Heart right ventricle (tissue), 16 donors: ENCODE results near the gene ATRX. TPM values are rescaled to one million over a fixed set of nuclear protein-coding genes. Genes with fewer than 3 reads are reported as not detected.
"Not testable (repeated sequence)": the region's sequence is repeated elsewhere in the genome, so short reads cannot be mapped to it uniquely, and the experiment has no call there.

Experiments
- ATAC-seq, 8 donors: fragments of 200-7000 bp; cut with Tn5 transposase; one replicate each; pipeline ENCODE4 v1.9.1; 2020; ENCODE audit warnings: mild to moderate bottlenecking in 8 of 8, moderate library complexity in 8 of 8, moderate number of reproducible peaks in 1 of 8
- DNase-seq, 2 donors: peaks; one replicate each; pipeline ENCODE4 v3.0.0-alpha.2; 2020
- H3K27ac ChIP-seq, 10 donors: fragments of 200-600 bp; sonication (generic) in 2 of 10; one replicate each; pipeline versions ENCODE4 v1.5.0 to v1.8.0; 2020 to 2022; ENCODE audit warnings: mild to moderate bottlenecking in 3 of 10
- H3K27me3 ChIP-seq, 7 donors: fragments of 200-600 bp; one replicate each; pipeline ENCODE4 v1.8.0; 2021 to 2022; ENCODE audit warnings: mild to moderate bottlenecking in 2 of 7
- H3K36me3 ChIP-seq, 9 donors: fragments of 200-600 bp; sonication (generic) in 1 of 9; one replicate each; pipeline versions ENCODE4 v1.5.0 to v1.8.0; 2020 to 2022; ENCODE audit warnings: mild to moderate bottlenecking in 2 of 9
- H3K4me1 ChIP-seq, 9 donors: fragments of 200-600 bp; sonication (generic) in 1 of 9; one replicate each; pipeline versions ENCODE4 v1.5.0 to v1.8.0; 2020 to 2022; ENCODE audit warnings: mild to moderate bottlenecking in 4 of 9
- H3K4me3 ChIP-seq, 10 donors: fragments of 200-600 bp; sonication (generic) in 2 of 10; one replicate each; pipeline versions ENCODE4 v1.5.0 to v1.8.0; 2020 to 2022; ENCODE audit warnings: mild to moderate bottlenecking in 7 of 10, moderate library complexity in 2 of 10
- H3K9me3 ChIP-seq, 11 donors: fragments of 200-600 bp in 10 of 11; sonication (generic) in 2 of 11; one replicate each; pipeline versions ENCODE4 v1.5.0 to v1.8.0; 2013 to 2022; ENCODE audit warnings: mild to moderate bottlenecking in 2 of 11, control low read depth in 1 of 11, moderate library complexity in 1 of 11
- CTCF ChIP-seq, 9 donors: fragments of 200-600 bp; sonication (generic) in 2 of 9; IDR thresholded peaks; one replicate each; pipeline versions ENCODE4 v1.5.0 to v1.8.0; 2021 to 2022; ENCODE audit warnings: antibody characterized with exemption in 9 of 9, mild to moderate bottlenecking in 5 of 9, moderate library complexity in 1 of 9
- WGBS, 2 donors: extraction: QIAGEN DNeasy Blood & Tissue Kit; methylation state at CpG; one replicate each; pipeline ENCODE4 v1.1.7; 2013; ENCODE audit warnings: inconsistent platforms in 1 of 2; 5-methylcytosine and 5-hydroxymethylcytosine counted together
- intact Hi-C, 10 donors: fragments of 100-400 bp; cut with DNase I; formaldehyde crosslinking; loops; one replicate each; pipeline versions ENCODE4 v1.11.1 to v1.14.2; 2022
- polyA plus RNA-seq, 2 donors: library from polyadenylated mRNA; stranded (reverse); fragments of 200-250 nt; gene quantifications; one replicate each; pipeline ENCODE4 v1.2.3, GENCODE V29; 2013
- total RNA-seq, 10 donors: library from RNA; stranded (reverse); fragmentation: NEBNext Ultra II Directional in 3 of 10; extraction: Animal tissue kit (Norgen Biotek cat#: 25700) in 3 of 10; gene quantifications; one replicate each; pipeline versions ENCODE4 v1.2.1 to v1.2.4, GENCODE V29; 2021 to 2023
- donor health status: Arrhythmogenic right ventricular cardiomyopathy.
- donor health status: ischemic (EF 13 %, LVEDD 7.1; RV severe dilation, severe dysfunction).
- donor health status: healthy with polysubstance abuse.
- donor health status: DM: no; HTN: yes; CAD: no.
- donor health status: DM: no; HTN: no; CAD: no.
- donor health status: ischemic (EF 25% LVEDD 6.9; RV normal size, moderate dysfunction).
- donor health status: ischemic (EF 25% LVEDD 5.7; RV mildly dilated, moderate dysfunction).
- donor health status: healthy.
- donor health status: DM: yes; HTN: yes; CAD: no.
- donor health status: Ischemic cardiomyopathy.
- donor health status: ischemic (EF 35%, LVEDD 5.7; RV mildly dilated, moderate dysfunction).
- donor health status: nonischemic (EF 11% LVEDD 7.7; RV severe dilation, severe dysfunction).
- donor health status: DM: yes; HTN: yes; CAD: no.
- donor health status: PGD.
- donor health status: ischemic (EF 29% LVEDD 5.4; RV normal size, mild dysfunction).
- donor health status: nonischemic (EF 23%, LVEDD 6.1; RV moderate dilation, normal function).

Gene ATRX
- total and polyA plus RNA-seq, 12 donors = 8.1 to 107 (median 88.6) TPM

GRCh38 chrX:77733342-77733741 is 52.7 kb downstream of the ATRX start:
- TF ChIP-seq CTCF (IDR thresholded peaks at IDR 0.05) = no peak
- WGBS, 2 donors = 76 to 94% methylated on average over 3 of the region's 3 CpGs
- DNase-seq = no peak
- H3K9me3 ChIP-seq = peaks cover 0 to 8% (median 0%) of the 10 kb centered on the region in 11 donors
- ATAC-seq = no peak
- no peaks in the 10 kb centered on the region for H3K27me3 ChIP-seq
- intact Hi-C loops = no loop called here
- no peak overlapping the region for H3K4me3 ChIP-seq
- H3K27ac ChIP-seq = no peak overlapping the region
- no peaks in the 10 kb centered on the region for H3K4me1 ChIP-seq
- no peaks in the 10 kb centered on the region for H3K36me3 ChIP-seq

GRCh38 chrX:77731821-77732419 is 54.1 kb downstream of the ATRX start:
- Histone ChIP-seq H3K27ac (no peak overlapping the region), H3K27me3 (no peaks in the 10 kb centered on the region), H3K4me3 (no peak overlapping the region), H3K9me3 (peaks cover 0 to 8% (median 0%) of the 10 kb centered on the region in 11 donors), H3K36me3 (no peaks in the 10 kb centered on the region), H3K4me1 (no peaks in the 10 kb centered on the region)
- ATAC-seq = peak in 2 of 8 donors; percentile 37 to 50
- intact Hi-C loops = no loop called here
- 83 to 89% methylated on average over 7 of the region's 7 CpGs for WGBS, 2 donors
- peak in 1 of 2 donors; percentile 7 for DNase-seq
- no peak for TF ChIP-seq CTCF (IDR thresholded peaks at IDR 0.05)

GRCh38 chrX:77726095-77726494 is 59.9 kb downstream of the ATRX start:
- H3K4me3 ChIP-seq, ATAC-seq, H3K4me1 ChIP-seq, DNase-seq, H3K36me3 ChIP-seq, H3K27me3 ChIP-seq, intact Hi-C loops, H3K27ac ChIP-seq: not testable (repeated sequence)
- WGBS, 2 donors = 92 to 96% methylated on average over 3 of the region's 3 CpGs
- H3K9me3 ChIP-seq = peaks cover 0 to 21% (median 0%) of the 10 kb centered on the region in 11 donors

GRCh38 chrX:77723681-77724080 is 62.3 kb downstream of the ATRX start:
- no peak overlapping the region for H3K27ac ChIP-seq
- peaks cover 0 to 21% (median 0%) of the 10 kb centered on the region in 11 donors for H3K9me3 ChIP-seq
- 67 to 73% methylated on average over 4 of the region's 4 CpGs for WGBS, 2 donors
- no peak overlapping the region for H3K4me3 ChIP-seq
- no peak for ATAC-seq
- intact Hi-C loops = no loop called here
- H3K27me3 ChIP-seq = no peaks in the 10 kb centered on the region
- no peaks in the 10 kb centered on the region for H3K36me3 ChIP-seq
- H3K4me1 ChIP-seq = no peaks in the 10 kb centered on the region
- no peak for DNase-seq
- TF ChIP-seq CTCF (IDR thresholded peaks at IDR 0.05) = no peak

- peaks cover 0 to 21% (median 0%) of the 10 kb centered on the region in 9 donors for H3K36me3 ChIP-seq
- DNase-seq = no peak
- TF ChIP-seq CTCF (IDR thresholded peaks at IDR 0.05) = no peak
- no peaks in the 10 kb centered on the region for H3K4me1 ChIP-seq
- 93 to 94% methylated on average over 4 of the region's 4 CpGs for WGBS, 2 donors
- no peak for ATAC-seq
- intact Hi-C loops = no loop called here
- H3K27me3 ChIP-seq = no peaks in the 10 kb centered on the region
- peaks cover 0 to 13% (median 0%) of the 10 kb centered on the region in 11 donors for H3K9me3 ChIP-seq
- H3K4me3 ChIP-seq = no peak overlapping the region
- H3K27ac ChIP-seq = no peak overlapping the region
Measured at GRCh38 chrX:77719388-77719787, 66.6 kb downstream of the ATRX start.
